ENCODE data around the gene SFN. TPM values are rescaled to one million over a fixed set of nuclear protein-coding genes. Genes with fewer than 3 reads are reported as not detected.

Gene SFN
- total and polyA plus RNA-seq, 2 of the 13 experiments (the other 11 are each of a cell fraction or from before 2014, with no cell fraction given): 4.3 to 5.6 TPM

GRCh38 chr1:26881611-26882010 is 18.7 kb downstream of the SFN start (continued):
- TF ChIP-seq ZBTB4 (CRISPR knock-in tag; IDR thresholded peaks at IDR 0.05; ENCODE audit: borderline replicate concordance): 0 out of 2 replicates have a peak, but pooled peaks have one; percentile 30
- 0 out of 2 replicates have a peak, but pooled peaks have one; percentile 31 for TF ChIP-seq ARNT2 (CRISPR knock-in tag; IDR thresholded peaks at IDR 0.05; ENCODE audit: low read depth)
- TF ChIP-seq ZNF740 (CRISPR knock-in tag; IDR thresholded peaks at IDR 0.05): peak; percentile 43; the same call in 1 of the 2 replicates
- TF ChIP-seq RXRB (CRISPR knock-in tag; IDR thresholded peaks at IDR 0.05; ENCODE audit: borderline replicate concordance): peak; percentile 72
- peak; percentile 38; the same call in 1 of the 2 replicates for TF ChIP-seq BORCS8-MEF2B (CRISPR knock-in tag; IDR thresholded peaks at IDR 0.05)
- TF ChIP-seq JUN (CRISPR knock-in tag; IDR thresholded peaks at IDR 0.05): peak; percentile 63; the same call in 1 of the 2 replicates
- peak; percentile 100 for TF ChIP-seq ZNF770 (CRISPR knock-in tag; IDR thresholded peaks at IDR 0.05)
- TF ChIP-seq CEBPG (CRISPR knock-in tag; IDR thresholded peaks at IDR 0.05): peak; percentile 95
- TF ChIP-seq ZBTB38 (CRISPR knock-in tag; IDR thresholded peaks at IDR 0.05): 0 out of 2 replicates have a peak, but pooled peaks have one; percentile 39
- peak; percentile 59 for TF ChIP-seq ZNF263 (CRISPR knock-in tag; IDR thresholded peaks at IDR 0.05)
- peak; percentile 77; the same call in 1 of the 2 replicates for TF ChIP-seq POGK (CRISPR knock-in tag; conservative IDR thresholded peaks at IDR 0.05)
- peak; percentile 51; the same call in 1 of the 2 replicates for TF ChIP-seq PRDM10 (CRISPR knock-in tag; IDR thresholded peaks at IDR 0.05; ENCODE audit: low read depth)
- peak; percentile 55; the same call in 1 of the 2 replicates for TF ChIP-seq SPEN (CRISPR knock-in tag; IDR thresholded peaks at IDR 0.05; ENCODE audit: low read depth)
- TF ChIP-seq MIXL1 (CRISPR knock-in tag; IDR thresholded peaks at IDR 0.05): peak; percentile 66; the same call in 1 of the 2 replicates
- TF ChIP-seq MED1 (CRISPR knock-in tag; IDR thresholded peaks at IDR 0.05): peak; percentile 88
- peak; percentile 93 for TF ChIP-seq ESRRA (CRISPR knock-in tag; IDR thresholded peaks at IDR 0.05; ENCODE audit: low read depth)
- 0 out of 2 replicates have a peak, but pooled peaks have one; percentile 68 for TF ChIP-seq MEIS1 (CRISPR knock-in tag; IDR thresholded peaks at IDR 0.05; ENCODE audit: borderline replicate concordance)
- TF ChIP-seq ATF7 (IDR thresholded peaks at IDR 0.05): peak; percentile 60
- TF ChIP-seq ATF7 (CRISPR knock-in tag; IDR thresholded peaks at IDR 0.05): peak; percentile 80

Measured in HepG2 (cell line).